K562 (cell line): ENCODE data around the gene IL17F. TPM values are rescaled to one million over a fixed set of nuclear protein-coding genes. Genes with fewer than 3 reads are reported as not detected.

ENCODE experiments used
- ATAC-seq: fragments of 200-7000 bp; cut with Tn5 transposase; 3 replicates; pipeline ENCODE4 v1.9.1; 2020; ENCODE audit warnings: moderate library complexity
- BruUV-seq: library from RNA; stranded (reverse); fragments of 400-500 nt; replicated peaks from 2 replicates; lab custom pipeline; 2021; lab: Mats Ljungman, UMichigan
- CTCF ChIA-PET: fragments of 300-600 bp; formaldehyde crosslinking; extraction: SDS; loops from one replicate; lab custom pipeline; 2021; ENCODE audit warnings: low intra/inter-chr PET ratio; lab: Yijun Ruan, JAX
- POLR2A ChIA-PET: fragments of 300-600, 350-650 bp; sonication (Branson Sonifier 250); formaldehyde crosslinking; extraction: SDS; loops from one replicate; lab custom pipeline; 2021; ENCODE audit warnings: antibody characterized with exemption, inconsistent platforms; lab: Yijun Ruan, JAX
- DNase-seq, 4 experiments: peaks; one replicate each; pipeline versions ENCODE4 v3.0.0 to v3.0.0-alpha.2; 2011 to 2018; ENCODE audit warnings: low spot score in 3 of 4, mixed read lengths in 3 of 4; ENCODE audit errors: extremely low read depth in 1 of 4
- FAIRE-seq: peaks from 2 replicates; lab custom pipeline; 2011; peaks lifted over from hg19 to GRCh38; lab: Jason Lieb, UNC
- H2AFZ ChIP-seq: 2 replicates; pipeline ENCODE4 v1.6.0; 2011; ENCODE audit warnings: low read depth, low read length, control low read depth, inconsistent platforms
- H3K27ac ChIP-seq: fragments of 200-600 bp; 3 replicates; pipeline ENCODE4 v1.8.0; 2011; ENCODE audit warnings: low read depth, mild to moderate bottlenecking, control low read depth, inconsistent platforms, low read length, moderate library complexity, mixed read lengths; ENCODE audit errors: extremely low read depth
- H3K27me3 ChIP-seq, 2 experiments: fragments of 300-600 bp in 1 of 2; 2 replicates in 1 of 2; 3 replicates in 1 of 2; pipeline versions ENCODE4 v1.6.0 to v1.8.0; 2011; ENCODE audit warnings: inconsistent platforms in 2 of 2, low read length in 2 of 2, mild to moderate bottlenecking in 1 of 2, mixed read lengths in 1 of 2, moderate library complexity in 1 of 2; ENCODE audit not compliant: control insufficient read depth in 2 of 2, insufficient read depth in 2 of 2
- H3K36me3 ChIP-seq: fragments of 300-600 bp; 3 replicates; pipeline ENCODE4 v1.8.0; 2011; ENCODE audit warnings: mild to moderate bottlenecking, low read length, inconsistent platforms; ENCODE audit not compliant: control insufficient read depth, insufficient read depth
- H3K4me1 ChIP-seq, 2 experiments: fragments of 200-600 bp in 1 of 2; replicated peaks in 1 of 2; 2 replicates in 1 of 2; 3 replicates in 1 of 2; pipeline versions ENCODE4 v1.5.1 to v1.8.0; 2011; ENCODE audit warnings: inconsistent platforms in 2 of 2, low read length in 2 of 2, mild to moderate bottlenecking in 1 of 2, mixed read lengths in 1 of 2, moderate library complexity in 1 of 2; ENCODE audit not compliant: control insufficient read depth in 2 of 2, insufficient read depth in 2 of 2
- H3K4me2 ChIP-seq: 2 replicates; pipeline ENCODE4 v1.6.1; 2011; ENCODE audit warnings: low read length, control low read depth, inconsistent platforms, mixed read lengths; ENCODE audit not compliant: insufficient read depth
- H3K4me3 ChIP-seq: fragments of 200-600 bp; sonication (generic), shearing (Covaris generic); 2 replicates; pipeline ENCODE4 v1.5.1; 2016; ENCODE audit warnings: control low read depth, inconsistent platforms
- H3K79me2 ChIP-seq: fragments of 200-600 bp; 3 replicates; pipeline ENCODE4 v1.8.0; 2011; ENCODE audit warnings: low read length, inconsistent platforms; ENCODE audit not compliant: control insufficient read depth, insufficient read depth
- H3K9ac ChIP-seq, 2 experiments: 2 replicates each; pipeline versions ENCODE4 v1.6.0 to v1.6.1; 2011; ENCODE audit warnings: low read depth in 2 of 2, low read length in 2 of 2, control low read depth in 1 of 2, inconsistent platforms in 1 of 2, mild to moderate bottlenecking in 1 of 2, mixed read lengths in 1 of 2; ENCODE audit not compliant: insufficient read depth in 1 of 2
- H3K9me1 ChIP-seq: one replicate; pipeline ENCODE4 v1.6.0; 2011; ENCODE audit warnings: inconsistent platforms, mild to moderate bottlenecking, low read length, moderate library complexity; ENCODE audit not compliant: control insufficient read depth, insufficient read depth
- H3K9me3 ChIP-seq: replicated peaks from 2 replicates; pipeline ENCODE4 v1.5.1; 2011; ENCODE audit warnings: low read depth, low read length, inconsistent platforms; ENCODE audit not compliant: control insufficient read depth, insufficient read depth
- H4K20me1 ChIP-seq: replicated peaks from 2 replicates; pipeline ENCODE4 v1.6.1; 2011; ENCODE audit warnings: low read length, inconsistent platforms, mixed read lengths; ENCODE audit not compliant: control insufficient read depth, insufficient read depth
- ATF6 ChIP-seq: sonication (generic); formaldehyde crosslinking; IDR thresholded peaks from 2 replicates; pipeline ENCODE4 v1.4.0; 2020; ENCODE audit warnings: mild to moderate bottlenecking, missing genetic modification reagents
- CAMTA2 ChIP-seq: fragments of 250-450 bp; sonication (Bioruptor Pico); conservative IDR thresholded peaks from 2 replicates; pipeline ENCODE4 v1.5.1; 2022
- CBX3 ChIP-seq, 2 experiments: IDR thresholded peaks; 1 replicate in 1 of 2; 2 replicates in 1 of 2; pipeline ENCODE4 v1.6.1; 2012; ENCODE audit warnings: inconsistent platforms in 2 of 2, low read length in 2 of 2, borderline replicate concordance in 1 of 2, control low read depth in 1 of 2
- CTBP1 ChIP-seq: fragments of 450-650 bp; IDR thresholded peaks from 2 replicates; pipeline ENCODE4 v1.6.1; 2016; ENCODE audit warnings: borderline replicate concordance
- CXXC5 ChIP-seq: fragments of 250-450 bp; sonication (Bioruptor Pico); IDR thresholded peaks from 2 replicates; pipeline ENCODE4 v1.8.0; 2022; ENCODE audit warnings: inconsistent platforms, mild to moderate bottlenecking, moderate library complexity
- DACH1 ChIP-seq: fragments of 450-650 bp; IDR thresholded peaks from 2 replicates; pipeline ENCODE4 v1.6.1; 2018; ENCODE audit not compliant: partially characterized antibody
- HEY1 ChIP-seq: fragments of 250-450 bp; sonication (Bioruptor Pico); IDR thresholded peaks from 2 replicates; pipeline ENCODE4 v1.5.0; 2020; ENCODE audit warnings: mild to moderate bottlenecking, moderate library complexity, borderline replicate concordance
- PURB ChIP-seq: sonication (generic); formaldehyde crosslinking; IDR thresholded peaks from 2 replicates; pipeline ENCODE4 v1.9.0; 2021; ENCODE audit warnings: low read depth, mild to moderate bottlenecking, missing genetic modification reagents
- SUPT5H ChIP-seq: fragments of 450-650 bp; IDR thresholded peaks from 2 replicates; pipeline ENCODE4 v1.6.1; 2016
- TCF15 ChIP-seq: fragments of 250-450 bp; sonication (Bioruptor Pico); IDR thresholded peaks from 2 replicates; pipeline ENCODE4 v1.8.0; 2022; ENCODE audit warnings: moderate library complexity, mild to moderate bottlenecking, inconsistent platforms
- ZBTB34 ChIP-seq: fragments of 250-450 bp; sonication (Bioruptor Pico); IDR thresholded peaks from 2 replicates; pipeline ENCODE4 v1.8.0; 2021; ENCODE audit warnings: mild to moderate bottlenecking, moderate library complexity
- ZBTB43 ChIP-seq: sonication (generic); formaldehyde crosslinking; IDR thresholded peaks from 2 replicates; pipeline ENCODE4 v1.8.0; 2023; ENCODE audit warnings: mild to moderate bottlenecking, missing genetic modification reagents
- ZZZ3 ChIP-seq: fragments of 450-650 bp; IDR thresholded peaks from 2 replicates; pipeline ENCODE4 v1.6.1; 2016; ENCODE audit warnings: antibody characterized with exemption, mild to moderate bottlenecking, moderate library complexity
- WGBS: fragments of 100-300 bp; shearing (Covaris generic); methylation state at CpG from one replicate; pipeline ENCODE4 v1.1.6; 2016; ENCODE audit warnings: low coverage, mixed read lengths; ENCODE audit not compliant: insufficient coverage; ENCODE audit errors: missing lambda C conversion rate; 5-methylcytosine and 5-hydroxymethylcytosine counted together
- in situ Hi-C: fragments of 300-500 bp; cut with MboI; formaldehyde crosslinking; loops from 4 replicates; pipeline ENCODE4 v1.15.0; 2018; ENCODE audit warnings: inconsistent platforms, mixed read lengths
- intact Hi-C: fragments of 100-400 bp; cut with micrococcal nuclease; formaldehyde crosslinking; loops from 2 replicates; pipeline ENCODE4 v1.14.2; 2022
- polyA plus RNA-seq, 8 experiments: library from polyadenylated mRNA; depleted of rRNA in 4 of 8; stranded (reverse) in 5 of 8; unstranded in 3 of 8; fragments of >200 nt; fragmentation: Nextera tagmentation in 2 of 8; fragmentation: Illumina TruSeq in 1 of 8; extraction: Ambion mirVana in 2 of 8; extraction: Trizol in 1 of 8; gene quantifications; 2 replicates each; pipeline versions ENCODE4 v1.2.1 to v1.2.3, GENCODE V29; 2011 to 2014; ENCODE audit warnings: inconsistent platforms in 1 of 8, missing spikeins in 1 of 8
- total RNA-seq, 7 experiments: library from RNA; depleted of rRNA in 6 of 7; stranded (reverse); fragments of >200 nt in 6 of 7; fragmentation: Illumina TruSeq in 2 of 7; extraction: Trizol in 2 of 7; gene quantifications; 2 replicates each; pipeline versions ENCODE4 v1.2.1 to v1.2.3, GENCODE V29; 2011 to 2021; ENCODE audit warnings: low replicate concordance in 1 of 7

The IL17F gene
- total and polyA plus RNA-seq, 9 of the 15 experiments (the other 6 are each of a cell fraction or from before 2014, with no cell fraction given) = not detected

GRCh38 chr6:52253494-52253893 is 9.2 kb upstream of the IL17F start:
- H3K27me3 ChIP-seq = peaks cover 7 to 11% of the 10 kb centered on the region in 2 experiments; a peak in 4 of 5 replicates
- H3K27ac ChIP-seq = no peak overlapping the region
- DNase-seq (no peak), FAIRE-seq (no peak), ATAC-seq (no peak)
- in situ Hi-C loops (no loop called here), intact Hi-C loops (no loop called here)
- H4K20me1 ChIP-seq = no peaks in the 10 kb centered on the region
- 3% methylated on average over 9 of the region's 9 CpGs for WGBS
- H3K79me2 ChIP-seq = no peaks in the 10 kb centered on the region
- no peak overlapping the region for H3K9ac ChIP-seq
- H3K9me1 ChIP-seq = no peaks in the 10 kb centered on the region
- no peak overlapping the region for H3K4me3 ChIP-seq
- H3K9me3 ChIP-seq = no peaks in the 10 kb centered on the region
- no TSS peak for BruUV-seq
- no peaks in the 10 kb centered on the region for H3K4me1 ChIP-seq
- no peak overlapping the region for H3K4me2 ChIP-seq
- TF ChIP-seq PURB (CRISPR knock-in tag) (no peak), CAMTA2 (CRISPR knock-in tag) (no peak), CTBP1 (no peak), HEY1 (CRISPR knock-in tag) (no peak), ZBTB34 (no peak), CXXC5 (CRISPR knock-in tag) (no peak), CBX3 (IDR thresholded peaks at IDR 0.05; ENCODE audit: borderline replicate concordance in 1 of 2, low read length in 2 of 2) (no peak), SUPT5H (no peak), ZZZ3 (no peak), TCF15 (CRISPR knock-in tag) (no peak), ATF6 (CRISPR knock-in tag) (no peak), ZBTB43 (CRISPR knock-in tag) (no peak), DACH1 (no peak)
- POLR2A ChIA-PET = no interaction called here
- H2AFZ ChIP-seq = no peak overlapping the region
- H3K36me3 ChIP-seq = no peaks in the 10 kb centered on the region
- CTCF ChIA-PET = no interaction called here
